Measurements from ENCODE around the gene PPP6R2. TPM values are rescaled to one million over a fixed set of nuclear protein-coding genes. Genes with fewer than 3 reads are reported as not detected.
A peak's percentile ranks its signal among the peaks of the same experiment; 100 is the strongest.

The PPP6R2 gene
- total and polyA plus RNA-seq, 2 donors (not counting 3 experiments of a cell fraction or from before 2014, with no cell fraction given): 38.6 to 54.6 TPM

- no peak for FAIRE-seq
- ChIA-PET POLR2A (no interaction called here), CTCF (interaction anchor here (1.0 to 1.6 kb wide), 3 partner anchors 23 to 52 kb away, joined by 3 to 8 read pairs (median 5); partner anchors contain the start of genes LMF2 and SCO2)
- no TSS peak for BruUV-seq (replicated peaks)
- Histone ChIP-seq H3K4me2 (ENCODE audit: insufficient read depth, low read length) (no peak overlapping the region), H3K9me3 (replicated peaks; ENCODE audit: control insufficient read depth, insufficient read depth, low read length) (no peaks in the 10 kb centered on the region), H3K36me3 (ENCODE audit: control insufficient read depth in 2 of 2, extremely low read depth in 1 of 2, insufficient read depth in 2 of 2, low read length in 2 of 2) (no peaks in the 10 kb centered on the region), H3K9ac (replicated peaks; ENCODE audit: extremely low read depth, insufficient read depth, low read length) (no peak overlapping the region), H3K27ac (ENCODE audit: insufficient read depth, low read depth, low read length) (no peak overlapping the region), H3K4me3 (replicated peaks in 1 of 3; ENCODE audit: insufficient read depth in 1 of 3, low read depth in 1 of 3, low read length in 3 of 3) (no peak overlapping the region), H3K9me1 (replicated peaks; ENCODE audit: control insufficient read depth, extremely low read depth, insufficient read depth, low read length) (no peaks in the 10 kb centered on the region), H4K20me1 (replicated peaks; ENCODE audit: control insufficient read depth, extremely low read depth, insufficient read depth, low read length) (peaks cover 3% of the 10 kb centered on the region), H3K4me1 (ENCODE audit: control insufficient read depth, extremely low read depth, insufficient read depth, low read length) (peaks cover 17% of the 10 kb centered on the region), H3K79me2 (ENCODE audit: control insufficient read depth, insufficient read depth, low read length) (peaks cover 61% of the 10 kb centered on the region), H2AFZ (ENCODE audit: low read depth, low read length) (no peak overlapping the region), H3K27me3 (ENCODE audit: control insufficient read depth in 2 of 2, insufficient read depth in 2 of 2, low read length in 2 of 2) (no peaks in the 10 kb centered on the region)
- TF ChIP-seq MYC (IDR thresholded peaks at IDR 0.05; ENCODE audit: low read depth, low read length) (no peak), FOS (IDR thresholded peaks at IDR 0.05; ENCODE audit: borderline replicate concordance, insufficient read depth, low read length) (no peak), CTCF (IDR thresholded peaks at IDR 0.05; ENCODE audit: extremely low read depth in 1 of 2, insufficient read depth in 1 of 2, low read depth in 1 of 2, low read length in 2 of 2) (peak in 1 of 2 donors; percentile 17), GATA2 (IDR thresholded peaks at IDR 0.05; ENCODE audit: insufficient read depth, insufficient read length, low read depth, low read length) (no peak)
- no peak for DNase-seq (ENCODE audit: low read depth, low spot score)
- intact Hi-C loops (cut with micrococcal nuclease) (no loop called here), dilution Hi-C loops (cut with MboI; ENCODE audit: extremely low pct_ligation_motif_present, low sequenced_read_pairs) (no loop called here)
Observed at GRCh38 chr22:50473088-50473487, 130.0 kb downstream of the PPP6R2 start.
